Measurements from ENCODE around the gene PCK2.

The PCK2 gene

DNA sequence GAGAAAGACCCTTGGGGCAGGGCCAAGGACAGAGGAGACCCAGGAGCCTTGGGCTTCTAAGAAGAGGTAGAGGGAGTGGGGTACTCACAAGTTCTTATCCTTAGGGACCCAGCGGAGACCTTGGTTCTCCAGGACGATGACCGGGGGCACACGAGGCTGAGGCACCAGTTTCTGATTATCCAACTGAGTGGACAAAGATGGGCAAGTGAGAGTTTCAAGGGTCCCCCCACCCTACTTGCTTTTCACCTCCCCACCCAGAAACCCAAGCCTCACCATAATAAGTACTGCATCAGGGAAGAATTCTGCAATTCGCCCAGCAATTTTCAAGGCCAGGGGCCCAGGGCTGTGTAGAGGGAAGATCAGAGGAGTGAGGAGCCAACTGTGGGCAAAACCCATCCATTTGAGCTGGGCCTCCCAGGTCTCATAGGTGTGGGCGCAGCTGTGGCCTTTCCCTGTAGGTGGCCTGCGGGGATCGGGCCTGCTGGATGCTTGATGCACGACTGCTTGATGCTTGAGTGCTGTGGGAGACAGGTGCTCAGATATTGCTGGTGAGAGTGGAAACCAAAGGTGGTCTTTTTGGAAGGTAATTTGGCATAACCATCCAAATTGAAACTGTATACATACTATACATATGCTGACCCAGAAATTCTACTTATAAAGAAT is 45.3 kb downstream of the PCK2 start:
- DNase-seq = no peak

DNA sequence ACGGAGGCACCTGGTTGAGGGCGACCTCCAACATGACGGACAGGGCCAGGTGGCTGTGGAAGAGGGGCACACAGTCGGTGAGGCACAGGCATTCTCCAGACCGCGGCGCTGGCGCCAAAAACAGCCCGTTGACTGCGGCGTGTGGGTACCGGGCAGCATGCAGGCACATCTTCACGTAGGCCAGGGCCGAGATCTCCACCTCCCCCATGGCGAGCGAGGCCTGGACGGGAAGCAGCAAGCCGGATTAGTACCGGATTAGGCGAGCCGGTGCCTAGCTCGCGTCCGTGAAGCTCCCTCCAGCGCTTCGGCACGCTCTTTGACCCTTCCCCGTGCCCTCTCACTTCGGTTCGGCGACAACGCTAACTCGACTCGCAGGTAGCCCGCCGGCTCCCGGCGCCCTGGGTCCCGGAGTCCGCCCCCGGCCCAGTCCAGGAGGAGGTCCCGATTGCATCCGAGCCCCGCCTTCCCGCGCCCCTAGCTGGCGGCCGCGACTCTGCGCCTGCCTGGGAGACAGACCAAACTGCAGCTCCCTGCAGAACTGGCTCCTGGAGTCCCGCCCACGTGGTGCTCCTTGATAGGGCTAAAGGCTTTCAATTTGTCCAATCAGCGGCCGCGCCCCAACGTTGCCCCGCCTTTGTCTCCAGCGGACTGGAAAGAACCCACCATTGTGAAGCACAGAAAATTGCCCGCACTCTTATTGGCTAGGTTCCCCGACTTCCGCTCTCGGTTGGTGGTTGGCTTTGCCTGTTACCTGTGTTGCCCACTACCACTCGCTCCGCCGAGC is 47.2 kb downstream of the PCK2 start, which contains the start of gene EMC9:
Gene EMC9 (minus strand): TSS at position 495 of the 784 bp plus-strand sequence. CDS start 287 bp downstream, at position 208.
- peak; percentile 99 for DNase-seq

DNA sequence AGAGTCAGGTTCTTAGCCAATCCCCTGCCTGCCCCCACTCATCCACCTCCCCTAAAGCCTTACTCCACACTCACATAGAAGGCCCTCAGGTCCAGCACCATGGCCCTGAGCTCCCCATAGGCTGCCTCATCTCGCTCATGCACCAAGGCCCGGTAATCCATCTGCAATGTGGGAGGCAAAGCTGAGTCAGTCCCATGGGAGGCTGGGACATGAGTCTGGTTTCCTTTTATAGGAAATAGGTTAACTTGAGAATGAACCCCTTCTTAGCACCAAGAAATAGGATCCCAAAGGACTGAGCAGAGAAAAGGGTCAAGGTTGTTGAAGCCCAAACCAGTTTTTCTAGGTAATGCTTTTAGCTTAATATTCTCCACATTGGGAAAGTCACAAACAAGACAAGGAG is 49.4 kb downstream of the PCK2 start:
- no peak for DNase-seq

DNA sequence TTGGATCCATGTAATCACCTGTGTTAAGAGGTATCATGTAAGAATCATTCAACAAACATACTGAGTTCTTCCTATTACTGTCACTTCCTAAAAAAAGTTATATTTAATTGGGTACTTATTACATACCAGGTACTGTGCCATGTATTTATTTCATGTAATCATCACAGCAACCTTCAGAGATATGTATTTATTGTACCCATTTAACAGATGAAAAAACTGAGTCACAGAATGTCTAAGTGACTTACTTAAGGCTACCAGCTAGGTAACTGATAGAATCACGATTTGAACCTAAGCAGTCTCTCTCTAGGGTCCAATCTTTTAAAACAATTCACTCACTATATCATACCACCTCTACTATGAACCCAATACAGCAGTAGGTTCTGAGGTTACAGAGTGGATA is 50.3 kb downstream of the PCK2 start:
- no peak for DNase-seq

- no peak for DNase-seq
Measured at GRCh38 chr14:24145219-24145618, 51.1 kb downstream of the PCK2 start.

GRCh38 chr14:24145690-24146452 is 51.8 kb downstream of the PCK2 start:
- DNase-seq = no peak

DNA sequence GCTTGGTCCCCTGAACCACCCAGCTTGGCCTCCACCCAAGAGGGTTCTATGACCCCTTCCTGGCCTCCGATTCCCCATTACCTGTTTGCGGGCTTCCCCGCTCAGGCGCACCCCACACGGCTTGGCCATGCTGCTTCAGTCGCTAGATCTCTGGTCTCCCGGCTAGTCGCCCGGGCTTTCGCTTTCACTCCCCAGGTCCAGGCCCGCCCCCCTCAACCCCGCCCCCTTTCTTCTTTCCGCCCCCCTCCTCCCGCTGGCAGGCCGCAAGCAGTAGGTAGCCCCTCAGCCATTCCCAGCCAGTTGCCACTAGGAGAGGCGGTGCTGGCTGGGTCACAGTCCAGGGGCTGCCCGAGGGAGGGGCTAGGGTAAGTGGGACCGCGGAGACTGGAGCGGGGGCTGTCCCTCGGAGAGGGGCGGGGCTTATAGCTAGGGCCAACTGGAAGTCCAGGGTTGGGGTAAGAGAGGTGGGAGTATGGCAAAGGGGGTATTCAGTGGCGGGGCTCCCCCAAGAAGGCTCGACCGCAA is 52.4 kb downstream of the PCK2 start, which contains the start of gene PSME2:
Gene PSME2 (minus strand): TSS at position 158 of the 525 bp plus-strand sequence. CDS start 29 bp downstream, at position 129.
- peak; percentile 80 for DNase-seq

- peak; percentile 96 for DNase-seq
Measured at GRCh38 chr14:24146978-24147760, 53.1 kb downstream of the PCK2 start, which contains the start of gene RNF31. RNF31 (plus strand) TSS chr14:24147498; CDS start chr14:24147699, 201 bp downstream.

- DNase-seq = no peak
Measured at GRCh38 chr14:24147761-24148428, 53.8 kb downstream of the PCK2 start.

DNA sequence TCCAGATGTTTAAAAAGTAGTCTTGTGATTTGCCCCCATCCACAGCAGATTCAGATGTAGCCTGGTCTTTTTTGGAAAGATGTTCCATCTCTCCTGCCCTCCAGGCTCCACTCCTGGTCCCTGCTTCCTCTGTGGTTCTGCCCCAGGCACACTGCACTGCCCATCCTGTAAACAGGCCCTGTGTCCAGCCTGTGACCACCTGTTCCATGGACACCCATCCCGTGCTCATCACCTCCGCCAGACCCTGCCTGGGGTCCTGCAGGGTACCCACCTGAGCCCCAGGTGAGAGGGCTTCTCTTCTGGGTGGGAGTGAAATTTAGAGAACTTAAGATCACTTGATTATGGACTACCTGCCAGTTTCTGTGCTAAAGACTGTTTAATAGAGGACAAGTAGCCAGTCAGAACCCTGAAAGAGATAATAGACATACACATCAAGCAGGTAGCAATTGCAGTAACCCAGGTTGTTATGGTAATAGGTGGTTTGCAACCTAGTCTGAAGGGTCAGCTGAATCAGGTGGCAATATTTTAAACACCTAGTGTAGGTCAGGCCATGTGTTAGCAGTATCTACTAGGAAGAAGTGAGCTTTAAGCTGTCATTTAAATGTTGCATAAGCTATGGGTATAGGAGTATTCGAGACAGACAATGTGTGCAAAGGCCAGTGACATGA is 55.3 kb downstream of the PCK2 start:
- DNase-seq = no peak

DNA sequence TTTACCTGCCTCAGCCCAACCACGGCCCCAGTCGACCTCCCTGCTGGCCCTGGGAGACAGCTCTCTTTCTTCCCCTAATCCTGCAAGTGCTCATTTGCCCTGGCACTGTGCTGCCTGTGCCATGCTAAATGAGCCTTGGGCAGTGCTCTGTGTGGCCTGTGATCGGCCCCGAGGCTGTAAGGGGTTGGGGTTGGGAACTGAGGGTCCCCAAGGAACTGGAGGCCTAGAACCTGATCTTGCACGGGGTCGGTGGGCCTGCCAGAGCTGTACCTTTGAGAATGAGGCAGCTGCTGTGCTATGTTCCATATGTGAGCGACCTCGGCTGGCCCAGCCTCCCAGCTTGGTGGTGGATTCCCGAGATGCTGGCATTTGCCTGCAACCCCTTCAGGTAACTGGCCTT is 56.0 kb downstream of the PCK2 start:
- no peak for DNase-seq

DNA sequence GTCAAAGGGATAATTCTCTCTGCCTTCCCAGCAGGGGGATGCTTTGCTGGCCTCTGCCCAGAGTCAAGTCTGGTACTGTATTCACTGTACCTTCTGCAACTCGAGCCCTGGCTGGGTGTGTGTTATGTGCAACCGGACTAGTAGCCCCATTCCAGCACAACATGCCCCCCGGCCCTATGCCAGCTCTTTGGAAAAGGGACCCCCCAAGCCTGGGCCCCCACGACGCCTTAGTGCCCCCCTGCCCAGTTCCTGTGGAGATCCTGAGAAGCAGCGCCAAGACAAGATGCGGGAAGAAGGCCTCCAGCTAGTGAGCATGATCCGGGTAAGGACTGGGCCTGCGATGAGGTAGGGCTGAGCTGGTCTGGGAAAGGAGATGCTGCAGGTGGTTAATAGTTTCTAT is 56.5 kb downstream of the PCK2 start:
- no peak for DNase-seq

GRCh38 chr14:24150993-24151392 is 56.9 kb downstream of the PCK2 start:
- no peak for DNase-seq

GRCh38 chr14:24151404-24152080 is 57.4 kb downstream of the PCK2 start:
- no peak for DNase-seq

All from central memory CD4-positive, alpha-beta T cell (primary cell).